HEK293T (cell line): Measurements from ENCODE around the gene BRI3BP.
"Not testable (repeated sequence)": the region's sequence is repeated elsewhere in the genome, so short reads cannot be mapped to it uniquely, and the experiment has no call there.

ENCODE experiments used
- CTCF ChIA-PET: fragments of 350-600 bp; formaldehyde crosslinking; extraction: SDS; loops from one replicate; lab custom pipeline; 2021; ENCODE audit warnings: antibody characterized with exemption, inconsistent platforms; lab: Yijun Ruan, JAX
- POLR2A ChIA-PET: fragments of 350-600 bp; formaldehyde crosslinking; extraction: SDS; loops from one replicate; lab custom pipeline; 2020; ENCODE audit warnings: antibody characterized with exemption, inconsistent platforms; lab: Yijun Ruan, JAX
- DNase-seq: peaks from one replicate; pipeline ENCODE4 v3.0.0; 2012; ENCODE audit warnings: mixed read lengths; ENCODE audit errors: extremely low spot score
- ARNT ChIP-seq: fragments of 450-650 bp; IDR thresholded peaks from 2 replicates; pipeline ENCODE4 v1.6.1; 2017; ENCODE audit warnings: mild to moderate bottlenecking
- BHLHE40 ChIP-seq: fragments of 450-650 bp; IDR thresholded peaks from 2 replicates; pipeline ENCODE4 v1.6.1; 2016; ENCODE audit warnings: mild to moderate bottlenecking, moderate library complexity, borderline replicate concordance
- CTBP1 ChIP-seq: fragments of 450-650 bp; IDR thresholded peaks from 2 replicates; pipeline ENCODE4 v1.6.1; 2016; ENCODE audit warnings: borderline replicate concordance
- ELF4 ChIP-seq: fragments of 450-650 bp; IDR thresholded peaks from 2 replicates; pipeline ENCODE4 v1.6.1; 2017; ENCODE audit warnings: antibody characterized with exemption
- FOXA1 ChIP-seq: fragments of 450-650 bp; IDR thresholded peaks from 2 replicates; pipeline ENCODE4 v1.6.1; 2016; ENCODE audit warnings: mild to moderate bottlenecking
- FOXK2 ChIP-seq: fragments of 450-650 bp; IDR thresholded peaks from 2 replicates; pipeline ENCODE4 v1.6.1; 2016; ENCODE audit warnings: mild to moderate bottlenecking
- FOXM1 ChIP-seq: fragments of 450-650 bp; IDR thresholded peaks from 2 replicates; pipeline ENCODE4 v1.6.1; 2017; ENCODE audit warnings: mild to moderate bottlenecking, borderline replicate concordance
- HDGF ChIP-seq: fragments of 450-650 bp; IDR thresholded peaks from 2 replicates; pipeline ENCODE4 v1.6.1; 2017; ENCODE audit warnings: antibody characterized with exemption, borderline replicate concordance
- L3MBTL2 ChIP-seq: fragments of 450-650 bp; conservative IDR thresholded peaks from 2 replicates; pipeline ENCODE4 v1.6.1; 2016; ENCODE audit warnings: mild to moderate bottlenecking
- LEF1 ChIP-seq: fragments of 450-650 bp; IDR thresholded peaks from 2 replicates; pipeline ENCODE4 v1.6.1; 2017; ENCODE audit warnings: mild to moderate bottlenecking, borderline replicate concordance
- NFRKB ChIP-seq: fragments of 450-650 bp; IDR thresholded peaks from 2 replicates; pipeline ENCODE4 v1.6.1; 2016; ENCODE audit warnings: mild to moderate bottlenecking, moderate library complexity
- SP1 ChIP-seq: fragments of 450-650 bp; IDR thresholded peaks from 2 replicates; pipeline ENCODE4 v1.6.1; 2017
- SUZ12 ChIP-seq: fragments of 450-650 bp; IDR thresholded peaks from 2 replicates; pipeline ENCODE4 v1.6.1; 2016; ENCODE audit warnings: mild to moderate bottlenecking
- TARDBP ChIP-seq: fragments of 450-650 bp; IDR thresholded peaks from 2 replicates; pipeline ENCODE4 v1.6.1; 2016
- ZNF384 ChIP-seq: fragments of 450-650 bp; IDR thresholded peaks from 2 replicates; pipeline ENCODE4 v1.6.1; 2016
- TF ChIP-seq, protein P1 (sequence below): fragments of 450-650 bp; IDR thresholded peaks from 2 replicates; pipeline ENCODE4 v1.6.1; 2016

The BRI3BP gene

DNA sequence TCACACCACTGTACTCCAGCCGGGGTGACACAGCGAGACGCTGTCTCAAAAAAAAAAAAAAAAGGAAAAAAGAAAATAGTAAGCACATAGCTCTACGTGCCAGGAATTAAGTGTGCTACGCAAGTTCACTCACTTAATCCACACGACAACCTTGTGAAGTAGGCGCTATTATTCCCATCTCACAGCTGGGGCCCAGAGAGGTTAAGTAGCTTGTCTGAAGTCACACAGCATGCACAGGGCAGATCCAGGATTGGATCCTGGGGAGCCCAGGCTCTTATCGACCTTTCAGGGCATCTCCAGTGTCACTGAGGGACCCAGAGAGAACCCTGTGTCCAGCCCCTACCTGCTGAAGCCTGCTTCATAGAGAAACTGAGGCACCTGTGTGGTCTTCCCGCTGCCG is 16.4 kb upstream of the BRI3BP start:
- ChIA-PET POLR2A (no interaction called here), CTCF (no interaction called here)
- DNase-seq: no peak
- no peak for TF ChIP-seq SP1
- TF ChIP-seq CTBP1: no peak

DNA sequence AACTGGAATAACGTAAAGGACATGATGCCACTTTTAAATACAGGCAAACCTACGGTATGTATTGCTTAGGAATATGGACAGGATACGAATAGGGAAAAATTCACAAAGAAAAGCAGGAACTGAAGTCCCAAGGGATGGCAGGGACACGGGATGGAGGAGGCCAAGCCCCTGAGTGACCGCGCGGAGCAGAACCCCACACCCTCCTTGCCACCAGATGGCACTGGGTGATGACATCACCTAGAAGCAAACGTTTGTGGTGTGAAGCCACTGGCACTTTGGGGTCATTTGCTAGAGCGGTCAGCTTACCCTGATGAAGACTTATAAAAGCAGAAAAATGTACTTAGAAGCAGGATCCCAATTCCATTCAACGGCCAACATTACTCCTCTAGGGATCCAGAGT is 13.9 kb upstream of the BRI3BP start:
- POLR2A ChIA-PET: no interaction called here
- no peak for DNase-seq
- TF ChIP-seq FOXM1: no peak
- TF ChIP-seq SP1: no peak
- TF ChIP-seq BHLHE40: no peak
- no peak for TF ChIP-seq HDGF
- TF ChIP-seq CTBP1: no peak
- no peak for TF ChIP-seq SUZ12
- TF ChIP-seq NFRKB: no peak
- no peak for TF ChIP-seq TARDBP
- no peak for TF ChIP-seq ARNT
- TF ChIP-seq FOXA1: no peak
- TF ChIP-seq, protein P1, sequence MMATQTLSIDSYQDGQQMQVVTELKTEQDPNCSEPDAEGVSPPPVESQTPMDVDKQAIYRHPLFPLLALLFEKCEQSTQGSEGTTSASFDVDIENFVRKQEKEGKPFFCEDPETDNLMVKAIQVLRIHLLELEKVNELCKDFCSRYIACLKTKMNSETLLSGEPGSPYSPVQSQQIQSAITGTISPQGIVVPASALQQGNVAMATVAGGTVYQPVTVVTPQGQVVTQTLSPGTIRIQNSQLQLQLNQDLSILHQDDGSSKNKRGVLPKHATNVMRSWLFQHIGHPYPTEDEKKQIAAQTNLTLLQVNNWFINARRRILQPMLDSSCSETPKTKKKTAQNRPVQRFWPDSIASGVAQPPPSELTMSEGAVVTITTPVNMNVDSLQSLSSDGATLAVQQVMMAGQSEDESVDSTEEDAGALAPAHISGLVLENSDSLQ: no peak
- no peak for TF ChIP-seq L3MBTL2
- TF ChIP-seq LEF1: no peak
- no peak for TF ChIP-seq ELF4
- CTCF ChIA-PET: no interaction called here

DNA sequence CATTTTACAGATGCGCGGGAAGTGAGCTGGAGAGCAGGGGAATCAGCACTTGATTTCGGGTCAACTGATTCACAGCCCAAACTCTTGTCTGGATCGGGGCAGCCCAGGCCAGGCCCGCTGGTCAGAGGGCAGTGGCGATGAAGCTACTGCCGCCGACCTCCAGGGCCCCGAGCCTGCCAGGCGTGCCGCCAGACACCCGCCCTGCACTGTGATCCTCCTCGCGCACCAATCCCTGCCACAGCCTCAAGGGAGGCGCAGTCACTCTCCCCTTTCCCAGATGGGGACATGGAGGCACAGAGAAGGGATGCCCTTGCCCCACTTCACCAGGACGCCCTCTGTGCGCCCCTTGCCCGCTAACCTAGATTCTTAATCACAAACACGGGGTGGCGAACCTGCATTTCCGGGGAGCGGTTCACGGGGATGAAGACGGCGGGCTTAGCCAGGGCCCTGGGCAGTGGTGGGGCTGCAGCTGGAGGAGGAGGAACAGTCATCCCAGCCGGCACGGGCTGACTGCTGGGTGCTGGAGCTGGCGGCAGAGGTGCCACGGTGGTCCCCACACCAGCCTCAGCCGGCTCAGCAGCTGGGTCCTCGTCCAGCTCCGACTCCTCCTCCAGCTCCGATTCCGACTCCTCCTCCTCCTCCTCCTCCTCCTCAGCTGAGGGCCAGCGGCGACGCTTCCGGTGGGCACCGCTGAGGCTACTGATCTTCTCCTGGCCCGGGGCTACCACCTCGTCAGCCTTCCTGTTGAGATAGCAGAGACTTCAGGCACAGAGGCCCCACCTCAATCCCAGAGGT is 13.2 kb upstream of the BRI3BP start:
- ChIA-PET CTCF (no interaction called here), POLR2A (no interaction called here)
- TF ChIP-seq BHLHE40 (no peak), FOXA1 (no peak), HDGF (no peak), ZNF384 (no peak), ARNT (no peak), SUZ12 (no peak), ELF4 (no peak), TARDBP (no peak), LEF1 (no peak), L3MBTL2 (no peak), NFRKB (no peak), SP1 (no peak), FOXK2 (no peak), CTBP1 (no peak), FOXM1 (no peak)
- TF ChIP-seq, protein P1: no peak
- no peak for DNase-seq

DNA sequence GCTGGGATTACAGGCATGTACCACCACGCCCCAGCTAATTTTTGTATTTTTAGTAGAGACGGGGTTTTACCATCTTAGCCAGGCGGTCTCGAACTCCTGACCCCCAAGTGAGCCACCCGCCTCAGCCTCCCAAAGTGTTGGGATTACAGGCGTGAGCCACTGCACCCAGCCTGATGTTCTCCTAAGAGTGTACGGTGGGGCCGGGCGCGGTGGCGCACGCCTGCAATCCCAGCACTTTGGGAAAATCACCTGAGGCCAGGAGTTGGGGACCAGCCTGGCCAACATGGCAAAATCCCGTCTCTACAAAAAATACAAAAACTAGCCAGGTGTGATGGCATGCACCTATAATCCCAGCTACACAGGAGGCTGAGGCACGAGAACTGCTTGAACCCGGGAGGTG is 6.6 kb upstream of the BRI3BP start:
- DNase-seq, POLR2A ChIA-PET, CTCF ChIA-PET: not testable (repeated sequence)

DNA sequence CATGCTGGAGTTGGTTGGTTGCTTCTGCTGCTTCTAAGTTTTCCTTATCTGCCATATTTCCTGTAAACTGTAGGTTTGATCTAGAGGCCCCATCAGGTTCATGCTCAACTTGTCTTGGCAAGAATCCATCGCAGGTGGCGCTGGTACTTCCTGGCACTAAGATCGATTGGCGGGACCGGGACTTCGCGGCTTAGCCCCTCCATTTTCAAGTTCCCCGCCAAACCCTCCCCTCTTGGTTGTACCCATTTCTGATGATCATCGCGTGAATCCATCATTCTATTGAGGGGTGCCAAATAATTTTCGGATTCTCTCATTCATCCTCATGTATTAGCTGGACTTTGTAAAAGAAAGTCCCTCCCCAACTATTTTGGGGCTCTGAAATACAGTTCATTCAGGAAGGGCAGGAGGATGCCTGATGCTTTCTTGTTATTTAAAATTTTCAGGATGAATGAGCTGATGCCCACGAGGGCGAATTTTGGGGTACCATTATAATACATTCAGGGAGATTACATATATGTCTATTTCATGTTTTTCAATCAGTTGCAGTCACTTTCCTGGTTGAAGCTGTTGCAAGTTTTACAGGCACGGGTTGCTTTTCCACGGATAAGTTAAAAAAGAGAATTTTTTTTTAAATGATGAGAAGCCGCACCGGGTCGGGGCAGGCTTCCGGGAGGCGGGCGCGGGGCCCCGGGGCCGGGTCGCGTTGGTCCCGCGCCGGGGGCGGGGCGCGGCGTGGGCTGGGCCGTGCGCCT is 395 bp upstream of the BRI3BP start:
- TF ChIP-seq FOXM1 (no peak), L3MBTL2 (peak; percentile 87), SUZ12 (no peak)
- DNase-seq: peak; percentile 75
- CTCF ChIA-PET: no interaction called here
- POLR2A ChIA-PET: no interaction called here

DNA sequence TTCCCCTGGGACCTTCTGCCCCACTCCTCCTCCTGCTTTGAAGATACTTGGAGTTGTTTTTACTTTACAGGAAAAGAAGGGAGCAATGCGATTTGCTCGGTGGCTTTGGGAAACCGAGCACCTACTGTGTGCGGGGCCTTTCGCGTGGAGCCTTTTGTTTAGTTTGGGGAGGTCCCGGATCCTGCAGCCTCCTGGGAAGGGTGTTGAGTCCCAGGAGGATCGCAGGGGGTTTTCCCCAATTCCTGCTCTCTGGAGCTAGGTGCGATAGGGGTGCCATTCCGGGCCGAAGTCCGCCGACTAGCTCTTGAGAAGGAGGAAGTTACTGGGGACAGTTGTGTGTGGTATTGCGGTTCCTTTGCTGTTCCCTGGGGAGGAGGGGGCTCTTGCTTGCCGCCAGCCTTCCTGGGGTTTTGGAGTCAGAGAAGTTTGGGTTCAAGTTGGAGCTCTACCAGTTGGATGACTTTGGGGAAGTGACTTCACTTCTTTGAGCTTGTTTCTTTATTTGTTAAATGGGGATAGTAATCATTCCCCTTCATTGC is 1.1 kb downstream of the BRI3BP start:
- CTCF ChIA-PET: interaction anchor here (0.9 kb wide), 1 partner anchor 80 kb away, joined by 4 read pairs; the partner anchor contains the start of gene UBC
- no peak for DNase-seq
- TF ChIP-seq HDGF (no peak), SUZ12 (no peak), FOXM1 (no peak), ELF4 (no peak), CTBP1 (no peak), TARDBP (no peak), SP1 (no peak), NFRKB (no peak)
- POLR2A ChIA-PET: interaction anchor here (1.0 to 1.6 kb wide), 2 partner anchors 55 to 84 kb away, joined by 3 to 4 read pairs; no protein-coding TSS in a partner anchor
